Hepatocyte (in vitro differentiated cells): ENCODE measurements around the gene GPR101.
"Not testable (repeated sequence)": the region's sequence is repeated elsewhere in the genome, so short reads cannot be mapped to it uniquely, and the experiment has no call there.

Experiments
- EZH2 ChIP-seq: fragments of 200-600 bp; sonication (generic); IDR thresholded peaks from 2 replicates; pipeline ENCODE4 v1.6.1; 2016; ENCODE audit warnings: antibody characterized with exemption, mild to moderate bottlenecking, borderline replicate concordance
- TF ChIP-seq, protein P1 (sequence below): fragments of 200-600 bp; sonication (generic); IDR thresholded peaks from 2 replicates; pipeline ENCODE4 v1.5.1; 2016; ENCODE audit warnings: antibody characterized with exemption, mild to moderate bottlenecking; ENCODE audit not compliant: poor library complexity

DNA sequence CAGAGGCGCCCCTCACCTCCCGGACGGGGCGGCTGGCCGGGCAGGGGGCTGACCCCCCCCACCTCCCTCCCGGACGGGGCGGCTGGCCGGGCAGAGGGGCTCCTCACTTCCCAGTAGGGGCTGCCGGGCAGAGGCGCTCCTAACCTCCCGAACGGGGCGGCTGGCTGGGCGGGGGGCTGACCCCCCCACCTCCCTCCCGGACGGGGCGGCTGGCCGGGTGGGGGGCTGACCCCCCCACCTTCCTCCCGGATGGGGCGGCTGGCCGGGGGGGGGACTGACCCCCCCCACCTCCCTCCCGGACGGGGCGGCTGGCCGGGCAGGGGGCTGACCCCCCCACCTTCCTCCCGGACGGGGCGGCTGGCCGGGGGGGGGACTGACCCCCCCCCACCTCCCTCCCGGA lies 33.6 kb downstream of the GPR101 start:
- TF ChIP-seq, protein P1, sequence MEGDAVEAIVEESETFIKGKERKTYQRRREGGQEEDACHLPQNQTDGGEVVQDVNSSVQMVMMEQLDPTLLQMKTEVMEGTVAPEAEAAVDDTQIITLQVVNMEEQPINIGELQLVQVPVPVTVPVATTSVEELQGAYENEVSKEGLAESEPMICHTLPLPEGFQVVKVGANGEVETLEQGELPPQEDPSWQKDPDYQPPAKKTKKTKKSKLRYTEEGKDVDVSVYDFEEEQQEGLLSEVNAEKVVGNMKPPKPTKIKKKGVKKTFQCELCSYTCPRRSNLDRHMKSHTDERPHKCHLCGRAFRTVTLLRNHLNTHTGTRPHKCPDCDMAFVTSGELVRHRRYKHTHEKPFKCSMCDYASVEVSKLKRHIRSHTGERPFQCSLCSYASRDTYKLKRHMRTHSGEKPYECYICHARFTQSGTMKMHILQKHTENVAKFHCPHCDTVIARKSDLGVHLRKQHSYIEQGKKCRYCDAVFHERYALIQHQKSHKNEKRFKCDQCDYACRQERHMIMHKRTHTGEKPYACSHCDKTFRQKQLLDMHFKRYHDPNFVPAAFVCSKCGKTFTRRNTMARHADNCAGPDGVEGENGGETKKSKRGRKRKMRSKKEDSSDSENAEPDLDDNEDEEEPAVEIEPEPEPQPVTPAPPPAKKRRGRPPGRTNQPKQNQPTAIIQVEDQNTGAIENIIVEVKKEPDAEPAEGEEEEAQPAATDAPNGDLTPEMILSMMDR, result not testable (repeated sequence)
- not testable (repeated sequence) for TF ChIP-seq EZH2
